SU-DHL-6 (cell line): ENCODE results near the gene SPON2.

Source experiments
- H2AFZ ChIP-seq: fragments of 200-600 bp; sonication (generic); 2 replicates; pipeline ENCODE4 v1.6.1; 2014; ENCODE audit warnings: low read depth, mild to moderate bottlenecking, moderate library complexity, mixed read lengths, antibody characterized with exemption, low read length; ENCODE audit not compliant: severe bottlenecking
- H3F3A ChIP-seq: fragments of 200-600 bp; shearing (Covaris generic); 2 replicates; pipeline ENCODE4 v1.6.0; 2016; ENCODE audit warnings: antibody characterized with exemption, mild to moderate bottlenecking; ENCODE audit not compliant: insufficient read depth
- H3K27ac ChIP-seq: fragments of 200-600 bp; sonication (generic); 2 replicates; pipeline ENCODE4 v1.5.1; 2016; ENCODE audit warnings: low read depth, mild to moderate bottlenecking, low read length, moderate library complexity, mixed read lengths
- H3K27me3 ChIP-seq: fragments of 200-600 bp; sonication (generic), shearing (Covaris generic); 2 replicates; pipeline ENCODE4 v1.6.0; 2014; ENCODE audit warnings: mild to moderate bottlenecking, low read length
- H3K36me3 ChIP-seq: fragments of 200-600 bp; sonication (generic); 2 replicates; pipeline ENCODE4 v1.6.1; 2014; ENCODE audit warnings: mild to moderate bottlenecking, low read length, mixed read lengths
- H3K4me2 ChIP-seq: fragments of 300-600, 200-600 bp; shearing (Covaris generic), sonication (generic); 2 replicates; pipeline ENCODE4 v1.6.0; 2014; ENCODE audit warnings: low read length, low read depth, mild to moderate bottlenecking; ENCODE audit not compliant: poor library complexity, severe bottlenecking
- H3K4me3 ChIP-seq: fragments of 200-600 bp; sonication (generic); 2 replicates; pipeline ENCODE4 v1.5.1; 2014; ENCODE audit warnings: antibody characterized with exemption, low read length, mild to moderate bottlenecking, mixed read lengths; ENCODE audit not compliant: insufficient read depth, poor library complexity, severe bottlenecking
- H3K79me2 ChIP-seq: fragments of 200-600 bp; sonication (generic); 2 replicates; pipeline ENCODE4 v1.6.1; 2014; ENCODE audit warnings: mild to moderate bottlenecking, low read length, moderate library complexity; ENCODE audit not compliant: insufficient read depth
- H3K9ac ChIP-seq: fragments of 200-600 bp; sonication (generic); 2 replicates; pipeline ENCODE4 v1.7.0; 2014; ENCODE audit warnings: mild to moderate bottlenecking, low read length
- H3K9me2 ChIP-seq: fragments of 200-600 bp; sonication (generic); replicated peaks from 2 replicates; pipeline ENCODE4 v1.6.1; 2014; ENCODE audit warnings: low read length; ENCODE audit not compliant: insufficient read depth
- H3K9me3 ChIP-seq: fragments of 200-600 bp; sonication (generic); 2 replicates; pipeline ENCODE4 v1.6.1; 2014; ENCODE audit warnings: low read length, mixed read lengths; ENCODE audit not compliant: insufficient read depth
- H4K20me1 ChIP-seq: fragments of 200-600 bp; sonication (generic); 2 replicates; pipeline ENCODE4 v1.6.1; 2014; ENCODE audit warnings: low read depth, mild to moderate bottlenecking, antibody characterized with exemption, low read length, moderate library complexity, mixed read lengths
- EZH2phosphoT487 ChIP-seq: fragments of 200-600 bp; sonication (generic), shearing (Covaris generic); conservative IDR thresholded peaks from 2 replicates; pipeline ENCODE4 v1.6.1; 2018; ENCODE audit warnings: mild to moderate bottlenecking, antibody characterized with exemption, low read length, moderate library complexity, mixed read lengths
- TF ChIP-seq, protein P1 (sequence below): fragments of 200-600 bp; sonication (generic); IDR thresholded peaks from one replicate; pipeline ENCODE4 v1.5.1; 2017; ENCODE audit warnings: antibody characterized with exemption, mild to moderate bottlenecking, low read length, moderate library complexity; ENCODE audit not compliant: insufficient read depth, poor library complexity, severe bottlenecking

The SPON2 gene

DNA sequence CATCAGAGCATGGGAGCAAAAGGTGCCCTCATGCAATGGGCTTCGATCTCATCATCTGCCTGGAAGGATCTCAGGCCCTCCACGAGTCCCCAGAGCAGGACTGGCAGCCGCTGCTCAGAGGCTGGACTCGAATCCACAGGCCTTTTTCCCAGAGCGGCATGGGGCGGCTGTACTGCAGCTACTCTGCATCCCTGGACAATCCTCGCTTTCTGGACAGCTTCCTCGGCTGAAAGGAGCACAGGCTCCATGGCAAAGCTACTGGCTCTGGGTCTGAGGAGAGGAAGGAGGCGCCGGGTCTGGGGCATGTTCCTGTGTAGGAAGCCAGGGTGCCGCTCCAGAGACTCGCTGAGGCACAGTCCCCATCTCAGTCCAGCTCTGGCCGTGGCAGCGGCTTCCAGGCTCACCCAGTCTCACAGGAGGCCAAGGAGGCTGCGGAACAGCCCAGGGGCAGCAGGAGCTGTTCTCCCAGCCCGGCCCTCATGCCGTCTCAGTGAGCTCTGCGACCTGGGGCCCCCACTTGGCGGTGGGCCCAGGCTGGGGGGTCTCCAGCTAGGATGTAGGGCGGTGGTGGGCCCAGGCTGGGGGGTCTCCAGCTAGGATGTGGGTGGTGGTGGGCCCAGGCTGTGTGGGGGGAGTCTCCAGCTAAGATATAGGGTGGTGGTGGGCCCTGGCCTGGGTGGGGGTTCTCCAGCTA, 2.7 kb upstream of the SPON2 start:
- no peak overlapping the region for H3K4me3 ChIP-seq
- H3K9me2 ChIP-seq = no peaks in the 10 kb centered on the region
- no peak overlapping the region for H3K9ac ChIP-seq
- no peaks in the 10 kb centered on the region for H4K20me1 ChIP-seq
- peaks cover 5% of the 10 kb centered on the region for H3K36me3 ChIP-seq
- H3K27ac ChIP-seq = no peak overlapping the region
- TF ChIP-seq EZH2phosphoT487 = no peak
- TF ChIP-seq, protein P1, sequence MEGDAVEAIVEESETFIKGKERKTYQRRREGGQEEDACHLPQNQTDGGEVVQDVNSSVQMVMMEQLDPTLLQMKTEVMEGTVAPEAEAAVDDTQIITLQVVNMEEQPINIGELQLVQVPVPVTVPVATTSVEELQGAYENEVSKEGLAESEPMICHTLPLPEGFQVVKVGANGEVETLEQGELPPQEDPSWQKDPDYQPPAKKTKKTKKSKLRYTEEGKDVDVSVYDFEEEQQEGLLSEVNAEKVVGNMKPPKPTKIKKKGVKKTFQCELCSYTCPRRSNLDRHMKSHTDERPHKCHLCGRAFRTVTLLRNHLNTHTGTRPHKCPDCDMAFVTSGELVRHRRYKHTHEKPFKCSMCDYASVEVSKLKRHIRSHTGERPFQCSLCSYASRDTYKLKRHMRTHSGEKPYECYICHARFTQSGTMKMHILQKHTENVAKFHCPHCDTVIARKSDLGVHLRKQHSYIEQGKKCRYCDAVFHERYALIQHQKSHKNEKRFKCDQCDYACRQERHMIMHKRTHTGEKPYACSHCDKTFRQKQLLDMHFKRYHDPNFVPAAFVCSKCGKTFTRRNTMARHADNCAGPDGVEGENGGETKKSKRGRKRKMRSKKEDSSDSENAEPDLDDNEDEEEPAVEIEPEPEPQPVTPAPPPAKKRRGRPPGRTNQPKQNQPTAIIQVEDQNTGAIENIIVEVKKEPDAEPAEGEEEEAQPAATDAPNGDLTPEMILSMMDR = no peak
- no peaks in the 10 kb centered on the region for H3F3A ChIP-seq
- H3K27me3 ChIP-seq = no peaks in the 10 kb centered on the region
- H3K9me3 ChIP-seq = no peaks in the 10 kb centered on the region; the same call in 1 of the 2 replicates
- no peaks in the 10 kb centered on the region for H3K79me2 ChIP-seq
- no peak overlapping the region for H3K4me2 ChIP-seq
- no peak overlapping the region for H2AFZ ChIP-seq

DNA sequence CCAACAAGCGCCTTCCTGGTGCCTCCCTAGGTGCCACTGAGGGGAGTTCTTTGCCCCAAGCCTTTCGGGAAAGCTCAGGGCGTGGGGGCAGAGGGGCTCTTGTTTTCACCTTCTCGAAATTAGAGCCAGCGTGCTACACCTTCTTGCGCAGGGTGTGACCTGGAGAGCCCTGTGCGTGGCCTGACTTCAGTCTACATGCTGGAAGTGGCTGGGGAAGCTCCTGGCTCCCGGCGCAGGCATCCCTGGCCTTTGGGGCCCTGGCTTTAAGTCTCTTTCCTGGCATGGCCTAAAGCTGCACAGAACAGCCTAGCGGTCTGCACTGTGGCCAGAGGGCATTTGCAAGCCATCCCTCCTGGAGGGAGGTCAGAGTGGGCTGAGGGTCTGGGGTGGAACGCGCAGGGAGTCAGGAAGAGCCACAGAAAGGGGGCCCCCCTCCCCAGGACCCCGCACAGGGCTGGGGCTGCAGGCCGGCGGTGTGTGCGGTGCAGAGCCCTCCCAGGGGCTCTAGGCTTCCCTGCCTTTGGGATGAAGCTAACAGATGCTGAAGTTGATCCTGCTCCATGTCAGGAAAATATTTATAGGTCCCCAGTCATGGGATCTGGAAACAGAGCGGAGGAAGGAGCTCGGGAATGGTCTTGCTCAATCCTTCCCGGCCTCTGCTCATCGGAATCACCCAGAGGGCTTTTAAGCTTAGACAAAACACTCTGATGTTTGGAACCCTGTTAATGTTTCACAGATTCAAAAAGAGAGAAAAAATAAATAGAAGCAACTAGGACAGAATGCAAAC, 781 bp upstream of the SPON2 start:
- Histone ChIP-seq H2AFZ (no peak overlapping the region), H3K4me2 (no peak overlapping the region), H3F3A (no peaks in the 10 kb centered on the region), H3K4me3 (no peak overlapping the region), H3K79me2 (no peaks in the 10 kb centered on the region), H3K9me3 (no peaks in the 10 kb centered on the region), H3K9ac (no peak overlapping the region), H3K9me2 (no peaks in the 10 kb centered on the region), H3K27me3 (no peaks in the 10 kb centered on the region), H4K20me1 (no peaks in the 10 kb centered on the region), H3K36me3 (no peaks in the 10 kb centered on the region), H3K27ac (no peak overlapping the region)
- TF ChIP-seq, protein P1 = no peak
- TF ChIP-seq EZH2phosphoT487 = no peak

DNA sequence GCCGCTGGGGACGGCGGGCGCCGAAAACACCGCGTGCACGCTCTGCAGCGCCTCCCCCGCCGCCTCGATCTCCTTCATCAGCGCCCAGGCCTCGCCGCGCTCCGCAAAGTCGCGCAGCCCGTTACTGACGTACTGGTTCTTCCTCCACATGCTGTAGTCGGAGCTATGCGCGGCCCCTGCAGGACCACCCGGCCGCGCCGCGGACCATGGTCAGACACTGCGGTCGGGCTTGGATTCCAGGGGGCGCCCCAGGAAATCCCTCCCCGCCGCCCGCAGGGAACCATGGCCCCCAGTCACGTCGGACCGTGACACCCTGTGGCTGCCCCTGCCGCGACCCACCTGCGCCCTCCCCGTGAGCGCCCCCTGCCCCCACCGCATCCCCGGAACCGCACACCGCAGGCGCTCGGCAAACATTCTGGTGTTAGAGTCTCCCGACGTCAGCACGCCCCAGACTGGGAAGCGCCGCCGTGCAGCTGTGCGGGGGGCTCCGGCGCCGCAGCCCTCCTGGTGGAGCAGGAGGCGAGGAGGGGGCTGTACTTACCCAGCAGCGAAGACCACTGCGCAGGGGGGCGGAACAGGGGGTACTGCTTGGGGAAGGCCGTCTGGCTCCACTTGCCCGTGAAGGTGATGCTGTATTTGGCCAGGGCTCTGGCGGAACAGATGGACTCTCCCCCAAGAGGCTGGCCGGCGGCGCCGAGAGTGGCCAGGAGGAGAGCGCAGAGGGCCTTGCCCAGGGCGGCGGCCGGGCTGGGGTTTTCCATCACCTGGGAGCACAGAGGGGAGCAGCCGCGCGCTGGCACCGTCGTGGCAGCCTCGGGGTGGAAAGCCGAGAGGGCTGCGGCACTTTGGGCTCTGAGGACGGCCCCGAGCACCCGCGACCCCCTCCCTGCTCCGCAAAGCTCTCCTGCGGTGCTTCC, 814 bp downstream of the SPON2 start:
- no peak overlapping the region for H3K9ac ChIP-seq
- H3K27ac ChIP-seq = no peak overlapping the region
- H3K9me3 ChIP-seq = no peaks in the 10 kb centered on the region
- H3K79me2 ChIP-seq = no peaks in the 10 kb centered on the region
- H2AFZ ChIP-seq = no peak overlapping the region
- H3F3A ChIP-seq = no peaks in the 10 kb centered on the region
- TF ChIP-seq, protein P1 = no peak
- no peak for TF ChIP-seq EZH2phosphoT487
- no peaks in the 10 kb centered on the region for H3K27me3 ChIP-seq
- no peaks in the 10 kb centered on the region for H4K20me1 ChIP-seq
- no peaks in the 10 kb centered on the region for H3K36me3 ChIP-seq
- H3K9me2 ChIP-seq = no peaks in the 10 kb centered on the region
- no peak overlapping the region for H3K4me2 ChIP-seq
- no peak overlapping the region for H3K4me3 ChIP-seq
